Endometrial microvascular endothelial cells (primary cell): ENCODE results near the gene BIN2. TPM values are rescaled to one million over a fixed set of nuclear protein-coding genes. Genes with fewer than 3 reads are reported as not detected.
"Not testable (repeated sequence)": the region's sequence is repeated elsewhere in the genome, so short reads cannot be mapped to it uniquely, and the experiment has no call there.

Source experiments
- in situ Hi-C: cut with HindIII; loops from 2 replicates; pipeline ENCODE4 v1.10.0; 2017; ENCODE audit warnings: low sequenced_read_pairs, low pct_unique_long_range_greater_than_20kb; ENCODE audit errors: inconsistent ontology term
- total RNA-seq: library from RNA; depleted of rRNA; stranded (reverse); fragments of >200 nt; gene quantifications from one replicate; pipeline ENCODE4 v1.2.3, GENCODE V29; 2015; ENCODE audit errors: inconsistent ontology term

Gene BIN2
- total RNA-seq, 1 donor from 2014 or later = not detected

DNA sequence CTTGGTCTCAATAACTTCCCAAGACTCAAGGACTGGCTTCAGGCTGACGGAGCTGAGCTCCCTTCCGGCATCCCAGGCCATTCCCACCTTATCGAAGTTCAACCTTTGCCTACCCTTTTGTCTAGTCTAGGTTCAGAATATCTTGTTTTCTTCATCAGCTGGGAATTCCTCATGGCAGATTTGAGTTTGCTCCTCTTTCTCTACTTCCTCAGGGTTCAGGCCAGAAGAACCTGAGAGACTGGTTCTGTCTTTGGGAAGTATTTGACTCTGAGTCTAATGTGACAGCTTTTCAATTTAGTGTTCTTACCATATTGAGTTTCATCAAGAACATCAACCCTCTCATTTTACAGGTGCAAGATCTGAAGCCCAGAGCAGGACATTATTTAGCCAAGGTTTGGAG, 2.1 kb downstream of the BIN2 start:
- in situ Hi-C loops = no loop called here

- in situ Hi-C loops = no loop called here
These were observed 3.2 kb downstream of the BIN2 start for GRCh38 chr12:51320695-51321320.

- in situ Hi-C loops = no loop called here
These were observed 3.7 kb downstream of the BIN2 start for GRCh38 chr12:51320311-51320694.

DNA sequence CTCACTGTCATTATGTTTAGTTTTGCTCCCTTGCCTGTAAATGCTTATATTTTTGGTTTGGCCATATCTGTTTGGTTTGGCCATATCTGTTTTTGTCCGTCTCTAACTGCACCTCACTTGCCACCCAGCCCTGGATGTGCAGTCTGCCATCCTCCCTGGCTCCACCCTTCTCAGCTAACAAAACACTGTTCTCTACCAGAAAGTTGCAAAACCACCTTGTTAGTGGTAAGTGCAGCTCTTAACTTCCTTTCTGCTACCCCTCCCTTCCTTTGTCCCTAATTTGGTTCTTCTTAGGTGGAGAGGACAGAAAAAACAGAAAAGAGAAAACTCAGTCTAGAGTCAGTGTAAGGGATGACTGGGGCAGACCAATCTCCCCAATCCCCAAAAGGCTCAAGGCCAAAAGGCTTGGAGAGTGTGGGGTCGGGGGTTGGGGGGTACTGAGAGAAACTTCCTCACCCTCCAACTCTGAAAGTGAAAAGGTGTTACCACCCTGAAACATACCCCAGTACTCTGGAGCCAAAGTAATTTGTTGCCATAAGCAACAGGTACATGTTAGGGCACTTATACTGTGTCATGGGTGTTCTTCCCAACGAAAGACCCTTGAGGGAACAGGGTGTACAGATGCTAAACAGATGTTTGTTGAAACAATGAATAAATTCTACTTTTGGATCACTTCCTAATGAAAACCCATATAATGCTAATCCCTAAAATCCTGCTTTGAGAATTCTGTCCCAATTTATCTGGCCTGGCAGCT, 5.0 kb downstream of the BIN2 start:
- in situ Hi-C loops = no loop called here

- in situ Hi-C loops = not testable (repeated sequence)
These were observed 5.7 kb downstream of the BIN2 start for GRCh38 chr12:51318057-51318806.

DNA sequence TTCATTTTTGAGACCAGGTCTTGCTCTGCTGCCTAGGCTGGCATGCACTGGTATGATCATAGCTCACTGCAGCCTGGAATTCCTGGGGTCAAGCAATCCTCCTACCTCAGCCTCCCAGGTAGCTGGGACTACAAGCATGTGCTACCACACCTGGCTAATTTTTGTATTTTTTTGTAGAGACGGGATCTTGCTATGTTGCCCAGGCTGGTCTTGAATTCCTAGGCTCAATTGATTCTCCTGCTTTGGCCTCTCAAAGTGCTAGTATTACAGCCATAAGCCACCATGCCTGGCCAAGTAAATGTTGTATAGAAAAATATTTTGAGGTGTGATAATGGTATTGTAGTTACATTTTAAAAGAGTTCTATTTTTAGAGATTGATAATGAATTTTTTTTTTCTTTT, 12.6 kb downstream of the BIN2 start:
- in situ Hi-C loops = no loop called here

DNA sequence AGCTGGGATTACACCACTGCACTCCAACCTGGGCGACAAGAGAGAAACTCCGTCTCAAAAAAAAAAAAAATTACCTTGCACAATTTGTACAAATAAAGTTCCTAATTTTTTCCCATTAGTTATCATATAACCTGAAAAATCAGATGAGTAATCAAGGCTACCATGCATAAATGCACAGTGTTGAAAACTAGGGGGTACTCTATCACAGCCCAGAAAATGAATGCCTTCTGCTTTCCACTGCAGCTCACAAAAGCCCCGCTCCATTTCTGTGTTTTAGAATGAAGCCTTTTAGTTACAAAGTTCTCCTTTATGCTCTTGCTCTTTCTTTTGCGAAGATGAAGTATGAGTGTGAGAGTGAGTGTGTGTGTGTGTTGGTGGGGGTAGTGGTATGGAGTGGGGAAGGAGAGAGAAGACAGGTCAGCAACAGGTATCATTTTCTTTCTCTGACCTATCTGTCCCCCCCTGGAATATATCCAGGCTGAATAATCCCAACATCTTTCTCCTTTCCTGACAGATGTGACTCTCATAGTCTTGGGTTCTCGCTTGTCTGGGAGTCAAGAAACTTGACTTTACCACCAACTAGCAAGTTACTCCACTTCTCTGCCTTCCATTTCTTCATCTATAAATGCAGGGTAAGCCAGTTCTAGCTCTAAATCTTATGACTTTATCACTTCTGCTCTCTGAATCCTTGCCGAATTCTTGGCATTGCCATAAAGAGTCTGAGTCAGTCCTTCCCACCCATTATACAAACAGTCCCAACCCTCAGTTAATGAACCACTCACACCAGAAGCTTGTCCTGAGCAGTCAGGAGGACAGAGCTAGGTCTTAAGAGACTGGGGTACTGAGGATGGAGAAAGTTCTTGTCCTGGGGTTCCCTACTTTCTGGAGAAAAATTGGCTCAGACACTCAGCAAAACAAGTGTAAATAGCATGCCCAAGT, 16.1 kb downstream of the BIN2 start:
- in situ Hi-C loops = no loop called here

- in situ Hi-C loops = no loop called here
These were observed 17.5 kb downstream of the BIN2 start for GRCh38 chr12:51306507-51306906.

DNA sequence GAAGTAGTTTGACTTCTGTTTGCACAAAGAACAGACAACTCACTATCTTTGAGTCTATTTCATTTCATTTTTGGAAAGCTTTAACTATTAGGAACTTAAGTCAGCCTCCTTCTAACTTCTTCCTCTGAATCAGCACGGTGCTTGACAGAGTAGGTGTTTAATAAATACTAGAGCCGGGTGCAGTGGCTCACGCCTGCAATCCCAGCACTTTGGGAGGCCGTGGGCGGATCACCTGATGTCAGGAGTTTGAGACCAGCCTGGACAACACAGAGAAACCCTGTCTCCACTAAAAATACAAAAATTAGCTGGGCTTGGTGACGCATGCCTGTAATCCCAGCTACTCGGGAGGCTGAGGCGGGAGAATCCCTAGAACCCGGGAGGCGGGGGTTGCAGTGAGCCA, 23.2 kb downstream of the BIN2 start:
- in situ Hi-C loops = not testable (repeated sequence)

DNA sequence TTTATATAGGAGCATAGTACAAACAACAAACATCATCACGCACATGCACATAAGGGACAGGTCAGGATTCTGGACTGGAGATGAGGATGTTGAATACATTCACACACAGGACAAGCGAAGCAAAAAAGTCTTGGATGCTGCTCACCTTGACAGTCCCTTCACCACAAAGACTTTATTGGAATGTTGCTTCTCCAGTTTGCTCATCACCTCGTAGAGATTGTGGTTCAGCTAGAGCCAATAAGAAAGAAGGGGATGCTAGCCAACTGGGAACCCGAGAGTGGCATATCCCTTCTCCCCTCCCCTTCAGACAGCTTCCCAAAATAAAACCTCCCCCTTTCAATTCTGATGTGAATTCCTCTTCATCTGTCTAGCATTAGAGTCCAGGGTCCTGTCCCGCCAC, 28.3 kb downstream of the BIN2 start:
- in situ Hi-C loops = no loop called here

GRCh38 chr12:51294097-51294496, 29.9 kb downstream of the BIN2 start:
- in situ Hi-C loops = not testable (repeated sequence)

DNA sequence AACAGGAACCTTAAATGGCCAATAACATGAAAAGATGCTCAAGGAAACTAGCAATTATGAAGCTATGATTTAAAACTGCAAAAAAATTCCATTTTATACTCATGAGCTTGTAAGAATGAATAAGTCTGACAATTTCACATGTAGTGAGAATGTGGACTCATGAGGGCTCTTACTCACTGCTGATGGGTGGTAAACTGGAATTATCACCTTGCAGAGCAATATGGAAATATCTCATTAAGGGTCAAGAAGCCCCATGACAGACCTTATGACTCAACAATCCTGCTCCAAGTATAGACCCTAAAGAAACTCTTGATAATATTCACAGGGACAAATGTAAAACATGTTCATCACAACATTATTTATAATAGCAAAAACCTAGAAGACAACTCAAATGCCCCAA, 30.3 kb downstream of the BIN2 start:
- in situ Hi-C loops = no loop called here

GRCh38 chr12:51291603-51292513, 32.1 kb downstream of the BIN2 start:
- in situ Hi-C loops = not testable (repeated sequence)

DNA sequence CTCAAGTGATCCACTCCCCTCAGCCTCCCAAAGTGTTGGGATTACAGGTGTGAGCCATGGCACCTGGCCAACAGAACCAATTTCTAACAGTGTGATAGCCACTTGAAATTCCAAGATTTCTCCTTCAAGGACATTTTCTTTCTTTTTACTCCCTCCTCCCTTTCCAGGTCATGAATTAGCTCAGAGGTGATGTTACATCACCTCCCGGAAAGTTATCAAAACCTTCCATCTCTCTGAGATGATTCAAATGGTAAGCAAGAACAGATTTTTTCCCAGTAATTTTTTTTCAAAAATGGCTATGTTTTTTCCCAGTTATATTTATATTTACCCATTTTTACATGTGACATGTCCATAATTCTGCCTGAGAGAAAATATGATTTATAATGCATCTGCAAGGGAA, 38.1 kb downstream of the BIN2 start:
- in situ Hi-C loops = no loop called here

DNA sequence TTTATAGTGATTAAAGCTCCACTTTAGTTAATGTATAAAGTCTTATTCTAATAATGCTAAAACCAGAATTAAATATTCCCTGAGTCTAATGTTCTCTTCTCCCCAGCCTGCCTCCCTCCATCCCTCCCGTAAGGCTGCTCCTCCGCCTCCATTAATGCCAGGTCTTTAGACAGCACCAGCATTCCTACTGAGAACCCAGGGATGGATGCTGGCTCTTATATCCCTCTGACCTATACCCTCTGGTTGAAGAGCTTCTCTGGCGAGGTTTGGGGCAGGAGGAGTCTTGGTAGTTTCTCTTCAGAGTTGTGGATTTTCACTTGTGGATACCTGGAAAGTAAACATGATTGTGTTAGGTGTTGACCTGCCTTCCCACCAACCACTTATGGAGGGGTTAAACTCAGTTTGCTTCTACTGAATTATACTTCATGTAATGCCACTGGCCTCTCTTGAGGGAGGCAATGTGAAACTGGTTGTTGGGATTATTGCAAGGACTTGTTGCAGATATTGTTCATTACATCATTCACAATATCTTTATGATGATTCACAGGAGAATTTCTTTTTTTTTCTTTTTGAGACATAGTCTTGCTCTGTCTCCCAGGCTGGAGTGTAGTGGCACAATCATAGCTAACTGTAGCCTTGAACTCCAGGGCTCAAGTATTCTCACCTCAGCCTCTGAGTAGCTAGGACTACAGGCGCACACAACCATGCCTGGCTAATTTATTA, 42.6 kb downstream of the BIN2 start:
- in situ Hi-C loops = no loop called here

- in situ Hi-C loops = no loop called here
These were observed 48.9 kb downstream of the BIN2 start for GRCh38 chr12:51275088-51275487.

DNA sequence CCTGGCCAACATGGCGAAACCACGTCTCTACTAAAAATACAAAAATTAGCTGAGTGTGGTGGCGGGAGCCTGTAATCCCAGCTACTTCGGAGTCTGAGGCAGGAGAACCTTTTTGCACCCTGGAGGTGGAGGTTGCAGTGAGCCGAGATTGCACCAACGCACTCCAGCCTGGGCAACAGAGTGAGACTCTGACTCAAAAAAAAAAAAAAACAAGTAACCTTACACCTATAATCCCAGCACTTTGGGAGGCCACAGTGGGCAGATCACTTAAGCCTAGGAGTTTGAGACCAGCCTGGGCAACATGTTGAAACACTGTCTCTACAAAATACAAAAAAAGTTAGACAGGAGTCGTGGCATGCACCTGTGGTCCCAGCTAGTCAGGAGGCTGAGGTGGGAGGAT, 51.2 kb downstream of the BIN2 start:
- in situ Hi-C loops = not testable (repeated sequence)
